HG03175 (cell line): ENCODE results near the gene CTNND2.

Experiments
- ATAC-seq: cut with Tn5 transposase; IDR thresholded peaks from one replicate; pipeline ENCODE4 v1.9.1; 2021; ENCODE audit warnings: mild to moderate bottlenecking, moderate library complexity; ENCODE audit not compliant: unreplicated experiment

CTNND2 gene

GRCh38 chr5:11527652-11528349 lies 376.4 kb downstream of the CTNND2 start:
- ATAC-seq: no peak

- no peak for ATAC-seq
Observed at GRCh38 chr5:11525020-11525419, 379.2 kb downstream of the CTNND2 start.

- ATAC-seq: no peak
Observed at GRCh38 chr5:11524188-11524587, 380.1 kb downstream of the CTNND2 start.

- ATAC-seq: no peak
Observed at GRCh38 chr5:11522796-11523195, 381.4 kb downstream of the CTNND2 start.

- no peak for ATAC-seq
Observed at GRCh38 chr5:11520241-11520930, 383.9 kb downstream of the CTNND2 start.

- no peak for ATAC-seq
Observed at GRCh38 chr5:11519236-11519635, 385.0 kb downstream of the CTNND2 start.

GRCh38 chr5:11518676-11519075 lies 385.6 kb downstream of the CTNND2 start:
- ATAC-seq: no peak

- ATAC-seq: no peak
Observed at GRCh38 chr5:11514705-11515432, 389.4 kb downstream of the CTNND2 start.

- no peak for ATAC-seq
Observed at GRCh38 chr5:11511878-11512277, 392.4 kb downstream of the CTNND2 start.

GRCh38 chr5:11510889-11511288 lies 393.4 kb downstream of the CTNND2 start:
- no peak for ATAC-seq

GRCh38 chr5:11509793-11510192 lies 394.5 kb downstream of the CTNND2 start:
- no peak for ATAC-seq

GRCh38 chr5:11507156-11507910 lies 396.9 kb downstream of the CTNND2 start:
- ATAC-seq: no peak

- no peak for ATAC-seq
Observed at GRCh38 chr5:11504886-11505193, 399.4 kb downstream of the CTNND2 start.

- no peak for ATAC-seq
Observed at GRCh38 chr5:11504065-11504885, 400.0 kb downstream of the CTNND2 start.

- no peak for ATAC-seq
Observed at GRCh38 chr5:11502783-11503182, 401.5 kb downstream of the CTNND2 start.

- ATAC-seq: no peak
Observed at GRCh38 chr5:11497651-11498050, 406.6 kb downstream of the CTNND2 start.

- ATAC-seq: no peak
Observed at GRCh38 chr5:11496137-11496719, 408.0 kb downstream of the CTNND2 start.

GRCh38 chr5:11494340-11494739 lies 409.9 kb downstream of the CTNND2 start:
- ATAC-seq: no peak

- ATAC-seq: no peak
Observed at GRCh38 chr5:11491404-11492075, 412.7 kb downstream of the CTNND2 start.

- no peak for ATAC-seq
Observed at GRCh38 chr5:11483630-11484029, 420.6 kb downstream of the CTNND2 start.
